ENCODE measurements around the gene DEFB113. TPM values are rescaled to one million over a fixed set of nuclear protein-coding genes. Genes with fewer than 3 reads are reported as not detected.

Gene DEFB113
- total RNA-seq, 1 experiment from 2014 or later = not detected

DNA sequence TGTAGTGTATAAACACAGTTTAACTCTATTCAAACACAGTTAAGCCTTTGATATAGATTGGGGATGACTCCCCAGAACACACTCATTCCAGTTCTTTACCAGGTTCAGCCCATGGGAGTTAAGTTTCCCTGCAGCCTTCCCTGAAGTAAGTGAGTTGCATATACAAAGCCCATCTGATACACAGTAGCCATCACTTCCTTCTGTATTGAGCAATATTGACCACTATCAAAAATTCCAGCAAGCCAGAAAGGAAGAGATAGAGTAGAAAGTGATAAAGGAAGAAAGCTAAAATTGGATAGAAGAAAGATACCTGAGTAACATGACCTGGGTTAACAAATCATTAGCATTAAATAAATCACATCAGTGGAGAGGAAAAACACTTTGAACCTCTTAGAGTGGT is 40.1 kb downstream of the DEFB113 start:
- no peak overlapping the region for H2AK5ac ChIP-seq (ENCODE audit: insufficient read length, low read length)
- no peak overlapping the region for H2BK120ac ChIP-seq (ENCODE audit: low read depth, low read length, poor library complexity, severe bottlenecking)
- no peak overlapping the region for H2BK15ac ChIP-seq (ENCODE audit: low read depth, low read length)
- H3K27me3 Mint-ChIP-seq (ENCODE audit: low read depth) = no peaks in the 10 kb centered on the region
- no peak overlapping the region for H3K18ac ChIP-seq (ENCODE audit: insufficient read length, low read depth, low read length)
- H2AFZ ChIP-seq (ENCODE audit: low read length) = no peak overlapping the region
- H4K5ac ChIP-seq (ENCODE audit: insufficient read length, low read depth, low read length) = no peak overlapping the region
- no peak overlapping the region for H3K4me3 Mint-ChIP-seq
- H3K9me3 Mint-ChIP-seq = no peaks in the 10 kb centered on the region
- no peaks in the 10 kb centered on the region for H3K79me2 ChIP-seq (ENCODE audit: insufficient read depth, low read length)
- no peak overlapping the region for H2BK20ac ChIP-seq (ENCODE audit: low read depth, low read length, poor library complexity, severe bottlenecking)
- no peak overlapping the region for H4K91ac ChIP-seq (ENCODE audit: insufficient read length, low read depth, low read length)
- H3K14ac ChIP-seq (ENCODE audit: insufficient read depth, low read length) = no peak overlapping the region
- no peak overlapping the region for H3T11ph ChIP-seq (ENCODE audit: low read length)
- peaks cover 4 to 6% of the 10 kb centered on the region in 2 experiments for H3K4me1 Mint-ChIP-seq
- H3K4me2 ChIP-seq (ENCODE audit: insufficient read depth, insufficient read length, low read length) = no peak overlapping the region
- H3K4ac ChIP-seq (ENCODE audit: low read depth, low read length) = no peak overlapping the region
- no peak for DNase-seq
- H3K9ac ChIP-seq (ENCODE audit: extremely low read depth, insufficient read length, low read length) = no peak overlapping the region
- H3K4me1 ChIP-seq (ENCODE audit: insufficient read depth, low read length) = no peaks in the 10 kb centered on the region; the same call in 1 of the 2 replicates
- no peak overlapping the region for H4K8ac ChIP-seq (replicated peaks; ENCODE audit: insufficient read length, low read depth, low read length)
- H3K23ac ChIP-seq (ENCODE audit: insufficient read length, low read depth, low read length) = no peak overlapping the region
- H2BK12ac ChIP-seq (ENCODE audit: insufficient read length, low read depth, low read length) = no peak overlapping the region
- no peaks in the 10 kb centered on the region for H3K79me1 ChIP-seq (ENCODE audit: insufficient read depth, low read depth, low read length, poor library complexity, severe bottlenecking)
- no peaks in the 10 kb centered on the region; a peak in 2 of 7 replicates for H3K36me3 Mint-ChIP-seq (ENCODE audit: insufficient read depth in 1 of 3, low read depth in 3 of 3)
- H3K9me3 ChIP-seq (ENCODE audit: control insufficient read depth, low read depth, low read length) = no peaks in the 10 kb centered on the region
- no peak overlapping the region for H3K27ac Mint-ChIP-seq
- TF ChIP-seq, protein P1, sequence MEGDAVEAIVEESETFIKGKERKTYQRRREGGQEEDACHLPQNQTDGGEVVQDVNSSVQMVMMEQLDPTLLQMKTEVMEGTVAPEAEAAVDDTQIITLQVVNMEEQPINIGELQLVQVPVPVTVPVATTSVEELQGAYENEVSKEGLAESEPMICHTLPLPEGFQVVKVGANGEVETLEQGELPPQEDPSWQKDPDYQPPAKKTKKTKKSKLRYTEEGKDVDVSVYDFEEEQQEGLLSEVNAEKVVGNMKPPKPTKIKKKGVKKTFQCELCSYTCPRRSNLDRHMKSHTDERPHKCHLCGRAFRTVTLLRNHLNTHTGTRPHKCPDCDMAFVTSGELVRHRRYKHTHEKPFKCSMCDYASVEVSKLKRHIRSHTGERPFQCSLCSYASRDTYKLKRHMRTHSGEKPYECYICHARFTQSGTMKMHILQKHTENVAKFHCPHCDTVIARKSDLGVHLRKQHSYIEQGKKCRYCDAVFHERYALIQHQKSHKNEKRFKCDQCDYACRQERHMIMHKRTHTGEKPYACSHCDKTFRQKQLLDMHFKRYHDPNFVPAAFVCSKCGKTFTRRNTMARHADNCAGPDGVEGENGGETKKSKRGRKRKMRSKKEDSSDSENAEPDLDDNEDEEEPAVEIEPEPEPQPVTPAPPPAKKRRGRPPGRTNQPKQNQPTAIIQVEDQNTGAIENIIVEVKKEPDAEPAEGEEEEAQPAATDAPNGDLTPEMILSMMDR (conservative IDR thresholded peaks at IDR 0.05) = no peak
- H4K20me1 ChIP-seq (ENCODE audit: control insufficient read depth, insufficient read depth, insufficient read length) = no peaks in the 10 kb centered on the region
- no peaks in the 10 kb centered on the region for H3K23me2 ChIP-seq (ENCODE audit: insufficient read length, low read depth, low read length, poor library complexity, severe bottlenecking)
- H2BK5ac ChIP-seq (ENCODE audit: insufficient read length, low read length) = no peak overlapping the region
- no peak overlapping the region for H3K27ac ChIP-seq (ENCODE audit: insufficient read length, low read depth, low read length)
- H3K56ac ChIP-seq (ENCODE audit: insufficient read length, low read depth, low read length) = no peak overlapping the region
- H3K27me3 ChIP-seq (ENCODE audit: insufficient read depth, low read length) = no peaks in the 10 kb centered on the region
